LNCAP (cell line): ENCODE data around the gene LSP1.

Experiments
- CTCF ChIP-seq: fragments of 450-650 bp; IDR thresholded peaks from 2 replicates; pipeline ENCODE4 v1.5.1; 2017; ENCODE audit warnings: mild to moderate bottlenecking

Gene LSP1

GRCh38 chr11:1863352-1864216 lies 10.7 kb downstream of the LSP1 start:
- no peak for TF ChIP-seq CTCF

- TF ChIP-seq CTCF: no peak
These were observed 11.3 kb downstream of the LSP1 start for GRCh38 chr11:1864231-1864630.

GRCh38 chr11:1864831-1865665 lies 12.2 kb downstream of the LSP1 start:
- no peak for TF ChIP-seq CTCF

- no peak for TF ChIP-seq CTCF
These were observed 13.3 kb downstream of the LSP1 start for GRCh38 chr11:1866226-1866625.

GRCh38 chr11:1866776-1867175 lies 13.9 kb downstream of the LSP1 start:
- no peak for TF ChIP-seq CTCF

- no peak for TF ChIP-seq CTCF
These were observed 14.5 kb downstream of the LSP1 start for GRCh38 chr11:1867381-1867780.

- no peak for TF ChIP-seq CTCF
These were observed 15.3 kb downstream of the LSP1 start for GRCh38 chr11:1868056-1868635.
